ENCODE results near the gene JAML.
A peak's percentile ranks its signal among the peaks of the same experiment; 100 is the strongest.

Gene JAML

DNA sequence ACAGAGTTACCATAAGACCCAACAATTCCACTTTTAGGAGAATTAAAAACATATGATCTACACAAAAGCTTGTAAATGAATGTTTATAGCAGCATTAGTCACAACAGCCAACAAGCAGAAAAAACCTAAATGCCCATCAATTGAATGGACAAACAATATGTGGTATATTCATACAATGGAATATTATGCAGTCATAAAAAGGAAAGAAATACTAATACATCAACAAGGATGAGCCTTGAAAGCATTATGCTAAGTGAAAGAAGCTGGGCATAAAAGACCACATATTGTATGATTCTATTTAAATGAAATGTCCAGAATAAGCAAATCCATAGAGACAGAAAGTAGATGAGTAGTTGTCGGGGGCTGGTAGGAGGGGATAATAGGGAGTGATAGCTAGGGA, 34.3 kb upstream of the JAML start:
- no peaks in the 10 kb centered on the region for H4K20me1 ChIP-seq
- H3K4me3 ChIP-seq = no peak overlapping the region
- no peaks in the 10 kb centered on the region for H3K9me3 ChIP-seq
- H3K4me1 ChIP-seq = no peaks in the 10 kb centered on the region
- peaks cover 15% of the 10 kb centered on the region for H3K27me3 ChIP-seq
- no peak overlapping the region for H3K27ac ChIP-seq
- no peak for TF ChIP-seq Cebpa-rat (IDR thresholded peaks at IDR 0.05)
- H3K9ac ChIP-seq = no peak overlapping the region
- no peaks in the 10 kb centered on the region for H3K36me3 ChIP-seq
- no peak overlapping the region for H3K4me2 ChIP-seq

- H3K4me1 ChIP-seq = no peaks in the 10 kb centered on the region
- H3K9ac ChIP-seq = no peak overlapping the region
- H3K36me3 ChIP-seq = no peaks in the 10 kb centered on the region
- H4K20me1 ChIP-seq = no peaks in the 10 kb centered on the region
- H3K4me2 ChIP-seq = no peak overlapping the region
- no peak overlapping the region for H3K27ac ChIP-seq
- no peaks in the 10 kb centered on the region for H3K9me3 ChIP-seq
- peaks cover 8% of the 10 kb centered on the region for H3K27me3 ChIP-seq
- H3K4me3 ChIP-seq = no peak overlapping the region
- no peak for TF ChIP-seq Cebpa-rat (IDR thresholded peaks at IDR 0.05)
These were observed 33.6 kb upstream of the JAML start for GRCh38 chr11:118258410-118258809.

GRCh38 chr11:118252688-118253087, 27.9 kb upstream of the JAML start:
- H3K27me3 ChIP-seq = no peaks in the 10 kb centered on the region
- H3K4me1 ChIP-seq = peaks cover 13% of the 10 kb centered on the region
- TF ChIP-seq Cebpa-rat (IDR thresholded peaks at IDR 0.05) = no peak
- H4K20me1 ChIP-seq = no peaks in the 10 kb centered on the region
- no peaks in the 10 kb centered on the region for H3K9me3 ChIP-seq
- H3K4me3 ChIP-seq = peak overlapping the region; percentile 69
- peak overlapping the region; percentile 73 for H3K4me2 ChIP-seq
- no peak overlapping the region for H3K27ac ChIP-seq
- H3K36me3 ChIP-seq = no peaks in the 10 kb centered on the region
- no peak overlapping the region for H3K9ac ChIP-seq

DNA sequence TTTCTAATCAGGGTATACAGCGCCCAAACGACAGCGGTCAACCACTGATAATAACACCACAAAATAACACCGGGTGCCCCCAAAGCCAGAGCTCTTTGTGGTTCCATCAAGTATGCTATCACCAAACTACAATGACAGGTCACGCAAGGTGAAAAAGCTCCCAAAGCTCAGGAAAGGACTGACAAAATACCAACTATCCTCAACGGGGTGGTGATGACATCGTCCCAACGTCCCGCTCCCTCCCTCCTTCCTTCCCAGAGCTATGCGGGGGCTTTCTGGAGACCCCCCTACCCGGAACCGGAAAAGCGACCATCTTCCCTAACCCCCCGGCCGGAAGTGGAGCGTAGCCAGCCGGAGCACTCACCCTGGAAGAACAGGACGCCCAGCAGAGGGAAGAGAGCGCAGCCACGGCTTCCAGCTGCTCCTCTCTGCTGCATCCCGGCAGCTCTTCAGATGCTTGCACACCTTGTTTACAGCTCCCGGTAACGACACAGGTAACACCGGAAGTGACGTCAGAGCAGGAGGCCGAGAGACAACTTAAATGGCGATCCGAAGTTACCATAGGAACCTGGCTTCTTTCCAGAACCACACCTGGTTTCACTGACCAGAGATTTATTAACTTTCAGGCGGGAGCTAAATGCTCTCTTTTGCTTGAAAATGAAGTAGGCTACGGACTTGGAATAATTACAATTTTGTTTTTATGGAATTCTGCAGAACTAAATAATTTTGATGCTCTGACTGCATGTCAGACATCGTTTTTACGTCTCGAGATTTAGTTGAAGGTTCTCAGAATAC, 27.2 kb upstream of the JAML start, which contains the start of gene MPZL3:
Gene MPZL3, minus strand, starts transcription at position 508 of the 795 bp plus-strand sequence. Its CDS starts 71 bp downstream, at position 437.
- H3K27me3 ChIP-seq = no peaks in the 10 kb centered on the region
- H3K36me3 ChIP-seq = no peaks in the 10 kb centered on the region
- peak within 1 kb of the TSS; percentile 55; the same call in 1 of the 2 replicates for H3K27ac ChIP-seq
- peak within 1 kb of the TSS; percentile 69 for H3K4me3 ChIP-seq
- H3K4me1 ChIP-seq = peaks cover 16% of the 10 kb centered on the region
- H3K9me3 ChIP-seq = no peaks in the 10 kb centered on the region
- TF ChIP-seq Cebpa-rat (IDR thresholded peaks at IDR 0.05) = no peak
- no peak within 1 kb of the TSS for H3K9ac ChIP-seq
- no peaks in the 10 kb centered on the region for H4K20me1 ChIP-seq
- H3K4me2 ChIP-seq = peak within 1 kb of the TSS; percentile 73

DNA sequence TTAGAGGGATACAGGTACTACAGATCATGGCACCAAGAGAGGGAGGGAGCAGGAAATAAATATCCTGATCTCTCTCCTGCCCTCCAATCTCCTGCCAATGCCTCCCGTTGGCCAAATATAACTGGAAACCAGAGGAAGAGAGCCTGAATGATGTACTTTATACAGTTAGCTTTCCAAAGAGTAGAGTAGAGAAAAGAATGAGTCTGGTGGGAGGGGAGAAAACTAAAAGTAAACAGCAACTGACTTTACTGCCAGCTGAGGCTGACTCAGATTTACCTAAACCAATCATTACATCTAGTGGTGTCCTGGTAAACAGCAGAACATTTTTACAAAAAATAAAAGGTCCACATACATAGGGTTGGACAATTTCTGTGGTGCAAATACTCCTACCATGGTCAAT, 22.2 kb upstream of the JAML start:
- Histone ChIP-seq H3K9ac (no peak overlapping the region), H3K36me3 (no peaks in the 10 kb centered on the region), H3K4me2 (peak overlapping the region; percentile 78), H3K27ac (no peak overlapping the region), H3K4me1 (peaks cover 33% of the 10 kb centered on the region), H3K27me3 (no peaks in the 10 kb centered on the region), H3K4me3 (no peak overlapping the region), H4K20me1 (no peaks in the 10 kb centered on the region), H3K9me3 (no peaks in the 10 kb centered on the region)
- no peak for TF ChIP-seq Cebpa-rat (IDR thresholded peaks at IDR 0.05)

GRCh38 chr11:118245936-118246562, 21.2 kb upstream of the JAML start:
- no peak overlapping the region for H3K27ac ChIP-seq
- no peaks in the 10 kb centered on the region for H3K36me3 ChIP-seq
- peak overlapping the region; percentile 78 for H3K4me2 ChIP-seq
- no peaks in the 10 kb centered on the region for H3K27me3 ChIP-seq
- H3K9me3 ChIP-seq = no peaks in the 10 kb centered on the region
- H3K9ac ChIP-seq = no peak overlapping the region
- H4K20me1 ChIP-seq = no peaks in the 10 kb centered on the region
- no peak overlapping the region for H3K4me3 ChIP-seq
- no peak for TF ChIP-seq Cebpa-rat (IDR thresholded peaks at IDR 0.05)
- peaks cover 36% of the 10 kb centered on the region for H3K4me1 ChIP-seq

- H3K4me1 ChIP-seq = peaks cover 55% of the 10 kb centered on the region
- H3K9me3 ChIP-seq = no peaks in the 10 kb centered on the region
These were observed 19.4 kb upstream of the JAML start for GRCh38 chr11:118243993-118244762.

DNA sequence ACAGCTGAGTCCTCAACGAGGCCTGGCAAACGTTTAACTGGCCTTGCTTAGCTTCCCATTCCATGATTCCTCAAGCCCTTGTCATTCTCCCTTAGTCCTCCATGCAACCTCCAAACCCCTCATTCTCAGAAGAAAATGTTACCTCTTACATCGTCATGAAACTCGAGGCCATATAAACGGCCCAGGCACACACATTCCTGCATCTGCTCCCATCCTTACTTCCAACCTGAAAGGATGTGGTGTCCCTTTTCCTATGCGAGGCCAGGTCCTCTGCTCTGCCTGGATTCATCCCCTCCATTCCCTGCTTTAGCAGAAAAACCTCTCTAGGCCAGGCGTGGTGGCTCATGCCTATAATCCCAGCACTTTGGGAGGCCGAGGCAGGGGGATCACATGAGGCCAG, 18.4 kb upstream of the JAML start:
- Histone ChIP-seq H3K4me3 (no peak overlapping the region), H3K36me3 (no peaks in the 10 kb centered on the region), H3K27me3 (no peaks in the 10 kb centered on the region), H3K4me1 (peaks cover 62% of the 10 kb centered on the region), H3K9ac (no peak overlapping the region), H3K9me3 (no peaks in the 10 kb centered on the region), H3K4me2 (no peak overlapping the region), H3K27ac (no peak overlapping the region), H4K20me1 (no peaks in the 10 kb centered on the region)
- no peak for TF ChIP-seq Cebpa-rat (IDR thresholded peaks at IDR 0.05)

More at GRCh38 chr11:118243993-118244762, 19.4 kb upstream of the JAML start:
- H3K4me3 ChIP-seq = no peak overlapping the region
- no peak overlapping the region for H3K9ac ChIP-seq
- no peak for TF ChIP-seq Cebpa-rat (IDR thresholded peaks at IDR 0.05)
- no peaks in the 10 kb centered on the region for H3K36me3 ChIP-seq
- no peak overlapping the region for H3K27ac ChIP-seq
- H3K4me2 ChIP-seq = 0 out of 2 replicates have a peak overlapping the region, but pooled peaks have one; percentile 78
- H4K20me1 ChIP-seq = no peaks in the 10 kb centered on the region
- no peaks in the 10 kb centered on the region for H3K27me3 ChIP-seq

DNA sequence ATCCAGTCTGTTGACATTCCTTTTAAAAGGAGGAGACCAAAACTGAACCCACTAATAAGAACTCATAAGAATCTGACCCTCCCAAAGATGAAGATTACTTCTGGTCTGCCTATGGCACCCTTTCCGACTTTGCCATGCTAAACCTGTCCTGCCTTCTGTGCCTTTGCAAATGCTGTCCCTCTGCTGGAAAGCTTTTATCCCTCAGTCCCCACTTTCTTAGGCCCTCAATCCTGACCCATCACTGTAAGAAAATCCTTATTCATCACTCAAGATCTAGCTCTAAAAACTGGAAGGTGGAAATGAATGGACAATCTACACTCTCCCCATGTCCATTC, 16.9 kb upstream of the JAML start:
- TF ChIP-seq Cebpa-rat (IDR thresholded peaks at IDR 0.05) = no peak
- Histone ChIP-seq H4K20me1 (no peaks in the 10 kb centered on the region), H3K4me1 (peaks cover 56% of the 10 kb centered on the region)

More for the DNA sequence above, 16.9 kb upstream of the JAML start:
- H3K9me3 ChIP-seq = no peaks in the 10 kb centered on the region
- H3K36me3 ChIP-seq = no peaks in the 10 kb centered on the region
- H3K27ac ChIP-seq = no peak overlapping the region
- H3K4me3 ChIP-seq = no peak overlapping the region
- H3K4me2 ChIP-seq = peak overlapping the region; percentile 64; the same call in 1 of the 2 replicates
- no peak overlapping the region for H3K9ac ChIP-seq
- no peaks in the 10 kb centered on the region for H3K27me3 ChIP-seq

All from BLaER1 (cell line).